Tibial nerve (tissue), 3 donors: Measurements from ENCODE around the gene PCDHGA6.

Source experiments
- POLR2A ChIP-seq, 2 donors: fragments of 450-650 bp; IDR thresholded peaks; one replicate each; pipeline ENCODE4 v1.6.1; 2017; ENCODE audit warnings: antibody characterized with exemption in 2 of 2, mild to moderate bottlenecking in 2 of 2, moderate library complexity in 2 of 2
- TF ChIP-seq, protein P1 (sequence below), 5 experiments: fragments of 200-600 bp in 3 of 5; fragments of 450-650 bp in 2 of 5; sonication (generic) in 3 of 5; IDR thresholded peaks; one replicate each; pipeline ENCODE4 v1.5.1; 2016 to 2019; ENCODE audit warnings: antibody characterized with exemption in 5 of 5, mild to moderate bottlenecking in 3 of 5, moderate library complexity in 2 of 5

DNA sequence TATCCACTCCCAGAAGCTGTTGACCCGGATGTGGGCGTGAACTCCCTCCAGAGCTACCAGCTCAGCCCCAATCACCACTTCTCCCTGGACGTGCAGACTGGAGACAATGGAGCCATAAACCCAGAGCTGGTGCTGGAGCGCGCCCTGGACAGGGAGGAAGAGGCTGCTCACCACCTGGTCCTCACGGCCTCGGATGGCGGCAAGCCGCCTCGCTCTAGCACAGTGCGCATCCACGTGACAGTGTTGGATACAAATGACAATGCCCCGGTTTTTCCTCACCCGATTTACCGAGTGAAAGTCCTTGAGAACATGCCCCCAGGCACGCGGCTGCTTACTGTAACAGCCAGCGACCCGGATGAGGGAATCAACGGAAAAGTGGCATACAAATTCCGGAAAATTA is 19.6 kb downstream of the PCDHGA6 start:
- no peak for TF ChIP-seq POLR2A (IDR thresholded peaks at IDR 0.05)
- TF ChIP-seq, protein P1, sequence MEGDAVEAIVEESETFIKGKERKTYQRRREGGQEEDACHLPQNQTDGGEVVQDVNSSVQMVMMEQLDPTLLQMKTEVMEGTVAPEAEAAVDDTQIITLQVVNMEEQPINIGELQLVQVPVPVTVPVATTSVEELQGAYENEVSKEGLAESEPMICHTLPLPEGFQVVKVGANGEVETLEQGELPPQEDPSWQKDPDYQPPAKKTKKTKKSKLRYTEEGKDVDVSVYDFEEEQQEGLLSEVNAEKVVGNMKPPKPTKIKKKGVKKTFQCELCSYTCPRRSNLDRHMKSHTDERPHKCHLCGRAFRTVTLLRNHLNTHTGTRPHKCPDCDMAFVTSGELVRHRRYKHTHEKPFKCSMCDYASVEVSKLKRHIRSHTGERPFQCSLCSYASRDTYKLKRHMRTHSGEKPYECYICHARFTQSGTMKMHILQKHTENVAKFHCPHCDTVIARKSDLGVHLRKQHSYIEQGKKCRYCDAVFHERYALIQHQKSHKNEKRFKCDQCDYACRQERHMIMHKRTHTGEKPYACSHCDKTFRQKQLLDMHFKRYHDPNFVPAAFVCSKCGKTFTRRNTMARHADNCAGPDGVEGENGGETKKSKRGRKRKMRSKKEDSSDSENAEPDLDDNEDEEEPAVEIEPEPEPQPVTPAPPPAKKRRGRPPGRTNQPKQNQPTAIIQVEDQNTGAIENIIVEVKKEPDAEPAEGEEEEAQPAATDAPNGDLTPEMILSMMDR (IDR thresholded peaks at IDR 0.05) = no peak
